ENCODE results near the gene ZNF782.
"Not testable (repeated sequence)": the region's sequence is repeated elsewhere in the genome, so short reads cannot be mapped to it uniquely, and the experiment has no call there.

DNA sequence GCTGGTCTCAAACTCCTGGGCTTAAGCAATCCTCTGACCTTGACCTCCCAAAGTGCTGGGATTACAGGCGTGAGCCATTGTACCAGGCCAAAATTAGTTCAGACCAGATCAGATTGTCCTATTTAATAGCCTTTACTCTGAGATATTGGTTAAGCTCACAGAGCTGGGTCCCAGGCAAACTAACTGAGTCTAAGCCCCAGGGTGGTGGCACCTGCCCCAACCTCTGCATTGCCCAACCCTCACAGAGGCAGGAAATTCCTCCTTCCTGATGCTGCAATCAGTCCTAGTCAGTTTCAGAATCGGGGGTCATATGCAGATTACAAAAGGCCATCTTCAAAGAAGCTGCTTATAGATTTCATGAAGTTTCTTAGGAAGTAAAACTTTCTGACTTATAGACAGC lies 45.7 kb upstream of the ZNF782 start:
- TF ChIP-seq CTCF (IDR thresholded peaks at IDR 0.05; ENCODE audit: borderline replicate concordance, extremely low read depth, low read length, poor library complexity, severe bottlenecking); EZH2 (IDR thresholded peaks at IDR 0.05; ENCODE audit: borderline replicate concordance, low read depth, low read length, severe bottlenecking): not testable (repeated sequence)

Data from DND-41 (cell line).